ENCODE data around the gene LKAAEAR1. TPM values are rescaled to one million over a fixed set of nuclear protein-coding genes. Genes with fewer than 3 reads are reported as not detected.
A peak's percentile ranks its signal among the peaks of the same experiment; 100 is the strongest.

LKAAEAR1 gene
- total and polyA plus RNA-seq, 12 donors = 0.12 TPM; not detected in 11

DNA sequence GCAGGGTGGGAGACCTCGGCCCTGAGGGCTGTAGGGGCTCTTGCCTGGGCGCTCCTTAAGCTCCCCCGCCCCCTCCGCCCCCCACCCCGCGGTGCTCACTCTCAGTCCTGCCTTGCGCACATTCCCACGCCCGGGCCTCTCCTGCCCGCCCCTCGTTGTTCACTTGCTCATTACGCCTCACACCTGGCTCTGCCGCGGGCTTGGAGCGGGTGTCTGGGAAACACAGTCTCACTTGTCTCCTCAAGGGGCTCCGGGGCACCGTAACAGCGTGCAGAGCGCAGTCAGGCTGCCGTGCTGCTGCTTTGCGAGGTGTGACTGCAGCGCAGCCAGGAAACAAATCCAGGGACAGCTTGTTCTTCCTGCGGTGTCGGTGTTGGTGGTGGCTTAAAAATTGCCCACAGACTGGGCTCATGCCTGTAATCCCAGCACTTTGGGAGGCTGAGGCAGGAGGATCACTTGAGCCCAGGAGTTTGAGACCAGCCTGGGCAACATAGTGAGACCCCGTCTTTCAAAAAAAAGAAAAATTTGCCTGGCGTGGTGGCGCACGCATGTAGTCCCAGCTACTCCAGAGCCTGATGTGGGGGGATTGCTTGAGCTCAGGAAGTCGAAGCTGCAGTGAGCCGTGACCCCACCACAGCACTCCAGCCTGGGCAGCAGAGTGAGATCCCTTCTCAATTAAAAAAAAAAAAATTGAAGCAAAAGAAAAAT, 18.6 kb upstream of the LKAAEAR1 start:
- intact Hi-C loops (cut with DNase I) = no loop called here
- Histone ChIP-seq H3K9me3 (no peaks in the 10 kb centered on the region), H3K4me3 (peak overlapping the region; percentile 11 to 57 (median 48)), H3K27me3 (peaks cover 29 to 64% (median 50%) of the 10 kb centered on the region in 7 donors), H3K4me1 (peaks cover 0 to 13% (median 12%) of the 10 kb centered on the region in 9 donors), H3K27ac (no peak overlapping the region), H3K36me3 (peaks cover 0 to 12% (median 0%) of the 10 kb centered on the region in 9 donors)
- DNase-seq (no peak), ATAC-seq (peak in 4 of 8 donors; percentile 19 to 68 (median 36))
- WGBS, 2 donors = 20 to 22% methylated on average over 27 to 30 of the region's 30 CpGs
- TF ChIP-seq, protein P1, sequence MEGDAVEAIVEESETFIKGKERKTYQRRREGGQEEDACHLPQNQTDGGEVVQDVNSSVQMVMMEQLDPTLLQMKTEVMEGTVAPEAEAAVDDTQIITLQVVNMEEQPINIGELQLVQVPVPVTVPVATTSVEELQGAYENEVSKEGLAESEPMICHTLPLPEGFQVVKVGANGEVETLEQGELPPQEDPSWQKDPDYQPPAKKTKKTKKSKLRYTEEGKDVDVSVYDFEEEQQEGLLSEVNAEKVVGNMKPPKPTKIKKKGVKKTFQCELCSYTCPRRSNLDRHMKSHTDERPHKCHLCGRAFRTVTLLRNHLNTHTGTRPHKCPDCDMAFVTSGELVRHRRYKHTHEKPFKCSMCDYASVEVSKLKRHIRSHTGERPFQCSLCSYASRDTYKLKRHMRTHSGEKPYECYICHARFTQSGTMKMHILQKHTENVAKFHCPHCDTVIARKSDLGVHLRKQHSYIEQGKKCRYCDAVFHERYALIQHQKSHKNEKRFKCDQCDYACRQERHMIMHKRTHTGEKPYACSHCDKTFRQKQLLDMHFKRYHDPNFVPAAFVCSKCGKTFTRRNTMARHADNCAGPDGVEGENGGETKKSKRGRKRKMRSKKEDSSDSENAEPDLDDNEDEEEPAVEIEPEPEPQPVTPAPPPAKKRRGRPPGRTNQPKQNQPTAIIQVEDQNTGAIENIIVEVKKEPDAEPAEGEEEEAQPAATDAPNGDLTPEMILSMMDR (IDR thresholded peaks at IDR 0.05) = no peak

GRCh38 chr20:64101731-64102621, 17.8 kb upstream of the LKAAEAR1 start:
- DNase-seq = peak in 1 of 2 donors; percentile 52
- WGBS, 2 donors = 7 to 8% methylated on average over 53 to 63 of the region's 64 CpGs
- intact Hi-C loops (cut with DNase I) = no loop called here
- ATAC-seq = peak in 7 of 8 donors; percentile 50 to 74 (median 67)
- H3K4me1 ChIP-seq = peaks cover 0 to 13% (median 12%) of the 10 kb centered on the region in 9 donors
- TF ChIP-seq, protein P1 (IDR thresholded peaks at IDR 0.05) = peak; percentile 42 to 83 (median 71)
- H3K4me3 ChIP-seq = peak overlapping the region; percentile 11 to 57 (median 48)
- H3K36me3 ChIP-seq = peaks cover 0 to 12% (median 0%) of the 10 kb centered on the region in 9 donors
- no peaks in the 10 kb centered on the region for H3K9me3 ChIP-seq
- no peak overlapping the region for H3K27ac ChIP-seq
- peaks cover 29 to 64% (median 50%) of the 10 kb centered on the region in 7 donors for H3K27me3 ChIP-seq

DNA sequence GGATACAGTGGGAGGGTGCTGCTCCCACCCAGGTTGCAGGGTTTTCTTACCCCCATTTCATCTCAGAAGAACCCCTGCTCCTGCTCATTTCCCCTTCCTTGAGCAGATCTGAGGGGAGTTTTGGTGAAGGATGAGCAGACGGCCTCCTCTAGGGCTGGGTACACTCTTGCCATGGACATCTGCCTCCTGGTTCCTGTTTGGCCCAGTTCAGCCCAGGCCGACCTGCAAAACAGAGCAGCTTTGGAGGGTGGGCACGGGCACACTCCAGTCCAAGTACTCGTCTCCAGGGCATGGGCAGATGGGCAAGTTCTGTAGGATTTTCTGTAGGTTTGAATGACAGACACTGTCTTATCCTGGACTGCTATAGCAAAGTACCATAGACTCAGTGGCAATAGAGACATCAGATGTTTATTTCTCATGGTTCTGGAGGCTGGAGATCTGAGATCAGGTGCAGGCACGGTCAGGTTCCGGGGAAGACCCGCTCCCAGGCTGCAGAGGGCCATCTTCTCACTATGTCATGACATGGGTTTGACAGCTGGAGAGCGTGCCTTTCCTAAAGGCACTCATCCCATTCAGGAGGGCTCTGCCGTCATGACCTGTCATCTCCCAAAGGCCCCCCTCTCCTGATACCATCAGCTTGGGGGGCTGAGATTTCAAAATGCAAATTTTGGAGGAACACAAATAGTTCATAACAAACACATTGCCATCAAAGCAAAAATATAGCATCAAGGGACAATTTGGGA, 16.9 kb upstream of the LKAAEAR1 start:
- Histone ChIP-seq H3K4me3 (no peak overlapping the region), H3K36me3 (peaks cover 0 to 12% (median 0%) of the 10 kb centered on the region in 9 donors), H3K27ac (no peak overlapping the region), H3K4me1 (peaks cover 0 to 13% (median 12%) of the 10 kb centered on the region in 9 donors), H3K9me3 (no peaks in the 10 kb centered on the region), H3K27me3 (peaks cover 29 to 64% (median 45%) of the 10 kb centered on the region in 7 donors)
- WGBS, 2 donors = 83 to 84% methylated on average over 9 of the region's 9 CpGs
- TF ChIP-seq, protein P1 (IDR thresholded peaks at IDR 0.05) = no peak
- intact Hi-C loops (cut with DNase I) = no loop called here
- no peak for DNase-seq
- no peak for ATAC-seq

DNA sequence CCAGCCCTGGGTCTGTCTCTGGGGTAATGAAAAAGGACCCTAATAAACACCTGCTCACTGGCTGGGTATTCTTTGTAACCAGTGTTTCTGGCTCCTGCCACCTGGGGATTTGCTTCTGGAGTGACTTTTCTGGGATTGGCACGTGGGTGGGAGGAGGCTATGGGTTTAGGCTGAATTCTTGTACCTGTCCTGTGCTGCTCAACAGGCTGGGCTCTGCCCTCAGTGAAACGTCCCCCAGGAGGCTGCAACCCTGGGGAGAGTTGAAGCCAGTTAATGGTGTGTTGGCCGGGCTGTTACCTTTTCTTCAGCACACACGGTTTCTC, 16.3 kb upstream of the LKAAEAR1 start:
- WGBS, 2 donors = 73 to 76% methylated on average over 4 of the region's 4 CpGs

More for the DNA sequence above, 16.3 kb upstream of the LKAAEAR1 start:
- no peak for DNase-seq
- intact Hi-C loops (cut with DNase I) = no loop called here
- no peaks in the 10 kb centered on the region for H3K9me3 ChIP-seq
- ATAC-seq = no peak
- H3K27ac ChIP-seq = no peak overlapping the region
- H3K4me1 ChIP-seq = peaks cover 0 to 13% (median 12%) of the 10 kb centered on the region in 9 donors
- peaks cover 29 to 64% (median 47%) of the 10 kb centered on the region in 7 donors for H3K27me3 ChIP-seq
- peaks cover 0 to 12% (median 0%) of the 10 kb centered on the region in 9 donors for H3K36me3 ChIP-seq
- no peak overlapping the region for H3K4me3 ChIP-seq
- TF ChIP-seq, protein P1 (IDR thresholded peaks at IDR 0.05) = no peak

Measured in heart right ventricle (tissue), 16 donors.